Trophoblast cell (in vitro differentiated cells and primary cell): Measurements from ENCODE around the gene HMGN1.

Source experiments
- DNase-seq, 2 donors: peaks; one replicate each; pipeline ENCODE4 v3.0.0-alpha.2; 2016
- H2AFZ ChIP-seq: 2 replicates; pipeline ENCODE4 v1.6.1; 2013; ENCODE audit warnings: low read length, moderate library complexity, mild to moderate bottlenecking; ENCODE audit not compliant: insufficient read depth, poor library complexity
- H2AK5ac ChIP-seq: 2 replicates; pipeline ENCODE4 v1.6.1; 2013; ENCODE audit warnings: mild to moderate bottlenecking, low read length
- H2BK120ac ChIP-seq: 2 replicates; pipeline ENCODE4 v1.6.1; 2013; ENCODE audit warnings: low read length, mild to moderate bottlenecking, moderate library complexity; ENCODE audit not compliant: insufficient read depth, poor library complexity
- H2BK12ac ChIP-seq: 2 replicates; pipeline ENCODE4 v1.6.1; 2013; ENCODE audit warnings: mild to moderate bottlenecking, low read length, moderate library complexity
- H2BK5ac ChIP-seq: 2 replicates; pipeline ENCODE4 v1.6.1; 2013; ENCODE audit warnings: low read length, low read depth, moderate library complexity, mild to moderate bottlenecking; ENCODE audit not compliant: poor library complexity
- H3K14ac ChIP-seq: 2 replicates; pipeline ENCODE4 v1.6.1; 2013; ENCODE audit warnings: mild to moderate bottlenecking, low read length
- H3K18ac ChIP-seq: 2 replicates; pipeline ENCODE4 v1.6.1; 2013; ENCODE audit warnings: mild to moderate bottlenecking, low read length
- H3K23ac ChIP-seq: 2 replicates; pipeline ENCODE4 v1.6.1; 2013; ENCODE audit warnings: low read length
- H3K27ac ChIP-seq: 2 replicates; pipeline ENCODE4 v1.5.1; 2013; ENCODE audit warnings: low read depth, mild to moderate bottlenecking, inconsistent platforms, low read length, moderate library complexity
- H3K27me3 ChIP-seq: 2 replicates; pipeline ENCODE4 v1.6.1; 2013; ENCODE audit warnings: inconsistent platforms, mild to moderate bottlenecking, low read length, moderate library complexity; ENCODE audit not compliant: insufficient read depth
- H3K36me3 ChIP-seq, 2 experiments: 1 replicate in 1 of 2; 2 replicates in 1 of 2; pipeline ENCODE4 v1.6.1; 2013; ENCODE audit warnings: low read length in 2 of 2, mild to moderate bottlenecking in 2 of 2, moderate library complexity in 1 of 2; ENCODE audit not compliant: insufficient read depth in 2 of 2, control insufficient read depth in 1 of 2
- H3K4ac ChIP-seq: 2 replicates; pipeline ENCODE4 v1.6.1; 2013; ENCODE audit warnings: low read depth, mild to moderate bottlenecking, low read length, moderate library complexity
- H3K4me1 ChIP-seq, 2 experiments: 1 replicate in 1 of 2; 2 replicates in 1 of 2; pipeline ENCODE4 v1.6.1; 2013; ENCODE audit warnings: low read length in 2 of 2, mild to moderate bottlenecking in 2 of 2, moderate library complexity in 1 of 2; ENCODE audit not compliant: insufficient read depth in 2 of 2, control insufficient read depth in 1 of 2
- H3K4me2 ChIP-seq: 2 replicates; pipeline ENCODE4 v1.6.1; 2013; ENCODE audit warnings: inconsistent platforms, mild to moderate bottlenecking, low read length, moderate library complexity
- H3K4me3 ChIP-seq: 2 replicates; pipeline ENCODE4 v1.5.1; 2013; ENCODE audit warnings: mild to moderate bottlenecking, low read depth, low read length, inconsistent platforms
- H3K79me1 ChIP-seq: one replicate; pipeline ENCODE4 v1.6.1; 2013; ENCODE audit warnings: low read length
- H3K79me2 ChIP-seq: 2 replicates; pipeline ENCODE4 v1.6.1; 2013; ENCODE audit warnings: low read length, mild to moderate bottlenecking; ENCODE audit not compliant: control insufficient read depth, insufficient read depth, poor library complexity
- H3K9ac ChIP-seq: 2 replicates; pipeline ENCODE4 v1.6.1; 2013; ENCODE audit warnings: mild to moderate bottlenecking, low read length
- H3K9me3 ChIP-seq: 2 replicates; pipeline ENCODE4 v1.6.1; 2013; ENCODE audit warnings: low read depth, mild to moderate bottlenecking, control low read depth, inconsistent platforms, low read length; ENCODE audit not compliant: insufficient read depth
- H4K12ac ChIP-seq: 2 replicates; pipeline ENCODE4 v1.6.1; 2013; ENCODE audit warnings: low read depth, mild to moderate bottlenecking, low read length, moderate library complexity
- H4K8ac ChIP-seq: 2 replicates; pipeline ENCODE4 v1.6.1; 2013; ENCODE audit warnings: low read depth, mild to moderate bottlenecking, low read length, moderate library complexity
- H4K91ac ChIP-seq: one replicate; pipeline ENCODE4 v1.6.1; 2013; ENCODE audit warnings: low read depth, mild to moderate bottlenecking, low read length, moderate library complexity
- WGBS: extraction: QIAGEN DNeasy Blood & Tissue Kit; methylation state at CpG from one replicate; pipeline ENCODE4 v1.1.7; 2013; ENCODE audit warnings: missing lambda C conversion rate; ENCODE audit not compliant: insufficient read length, insufficient coverage; ENCODE audit errors: extremely low coverage; 5-methylcytosine and 5-hydroxymethylcytosine counted together

HMGN1 gene

DNA sequence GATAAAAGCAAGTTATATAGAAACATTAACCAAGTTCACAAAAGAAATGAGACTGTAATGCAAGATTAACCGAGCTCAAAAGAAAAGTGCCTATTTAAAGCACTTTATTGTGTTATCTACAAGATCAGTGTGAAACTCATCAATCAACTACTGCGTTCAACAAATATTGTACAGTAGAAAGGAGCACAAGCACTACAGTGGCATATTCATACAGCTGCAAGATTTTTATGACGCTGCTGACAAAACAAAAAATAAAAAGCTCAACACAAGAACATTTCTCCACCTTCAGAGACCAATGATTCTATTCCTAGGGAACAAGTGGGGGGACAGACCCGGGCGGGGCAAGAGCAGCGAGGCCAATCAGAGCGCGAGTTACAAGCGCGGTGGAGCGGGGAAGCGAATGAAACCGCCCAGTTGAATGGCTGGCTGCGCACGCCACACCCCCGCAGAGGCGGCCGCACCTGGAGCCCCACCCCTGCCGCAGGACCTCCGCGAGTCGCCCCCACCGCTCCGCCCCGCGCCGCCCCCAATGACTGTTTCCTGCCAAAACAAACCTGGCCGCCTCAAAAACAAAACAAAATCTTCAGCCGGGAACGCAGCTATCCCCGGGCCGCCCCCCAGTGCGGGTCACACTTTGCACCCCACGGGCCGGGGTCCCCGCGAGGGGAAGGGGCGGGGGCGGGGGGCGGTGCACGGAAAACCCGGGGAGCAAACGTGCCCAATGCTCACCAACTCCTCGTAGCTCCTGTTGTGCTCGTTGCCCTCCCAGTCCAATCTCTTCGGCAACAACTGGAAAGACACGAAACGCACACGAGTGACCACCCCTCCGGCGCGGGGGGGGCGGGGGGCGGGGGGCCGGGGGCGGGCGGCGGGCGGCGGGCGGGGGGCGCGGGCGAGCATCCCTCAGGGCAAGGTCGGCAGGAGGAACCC, 36.5 kb downstream of the HMGN1 start:
- peaks cover 17% of the 10 kb centered on the region for H3K79me2 ChIP-seq

DNA sequence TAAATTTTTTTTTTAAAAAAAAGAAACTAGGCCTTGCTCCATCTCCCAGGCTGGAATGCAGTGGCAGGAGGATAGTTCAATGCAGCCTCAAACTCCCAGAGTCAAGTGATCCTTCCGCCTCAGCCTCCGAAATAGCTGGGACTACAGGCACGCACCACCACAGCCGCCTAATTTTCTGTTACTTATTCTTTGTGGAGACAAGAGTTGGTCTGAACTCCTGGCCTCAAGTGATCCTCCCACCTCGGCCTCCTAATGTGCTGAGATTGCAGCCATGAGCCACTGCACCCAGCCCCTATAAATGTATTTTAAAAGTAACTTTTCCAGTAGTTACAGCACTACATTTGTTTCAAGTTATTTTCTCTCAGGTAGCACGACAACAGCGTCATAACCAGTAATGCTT, 37.7 kb downstream of the HMGN1 start:
- Histone ChIP-seq H3K4me1 (peaks cover 0 to 3% of the 10 kb centered on the region in 2 experiments), H3K4ac (peak overlapping the region; percentile 43), H3K79me2 (peaks cover 17% of the 10 kb centered on the region), H3K36me3 (peaks cover 15 to 18% of the 10 kb centered on the region in 2 experiments), H3K9ac (no peak overlapping the region), H2BK120ac (no peak overlapping the region), H2BK12ac (no peak overlapping the region), H3K4me3 (no peak overlapping the region), H4K12ac (no peak overlapping the region), H4K91ac (no peak overlapping the region), H4K8ac (no peak overlapping the region), H3K18ac (no peak overlapping the region), H2BK5ac (no peak overlapping the region), H2AK5ac (no peak overlapping the region), H3K79me1 (peaks cover 14% of the 10 kb centered on the region), H3K4me2 (no peak overlapping the region), H3K27ac (no peak overlapping the region), H3K27me3 (no peaks in the 10 kb centered on the region), H2AFZ (no peak overlapping the region), H3K23ac (no peak overlapping the region), H3K9me3 (no peaks in the 10 kb centered on the region), H3K14ac (no peak overlapping the region)
- WGBS, result no CpG with 5 or more reads among the region's 7 CpGs
- no peak for DNase-seq

More for the DNA sequence above, 36.5 kb downstream of the HMGN1 start:
- H3K36me3 ChIP-seq, result peaks cover 15 to 17% of the 10 kb centered on the region in 2 experiments
- no peaks in the 10 kb centered on the region for H3K9me3 ChIP-seq
- H4K91ac ChIP-seq, result peak overlapping the region; percentile 83
- peak overlapping the region; percentile 81 for H2BK120ac ChIP-seq
- peak overlapping the region; percentile 36 for H4K8ac ChIP-seq
- H3K18ac ChIP-seq, result peak overlapping the region; percentile 57
- H2BK5ac ChIP-seq, result peak overlapping the region; percentile 49
- no peak overlapping the region for H2AK5ac ChIP-seq
- no peak overlapping the region for H4K12ac ChIP-seq
- peak overlapping the region; percentile 7 for H3K4ac ChIP-seq
- peaks cover 2 to 5% of the 10 kb centered on the region in 2 experiments for H3K4me1 ChIP-seq
- H3K79me1 ChIP-seq, result peaks cover 14% of the 10 kb centered on the region
- no peak overlapping the region for H2BK12ac ChIP-seq
- H3K4me2 ChIP-seq, result peak overlapping the region; percentile 75
- H3K23ac ChIP-seq, result no peak overlapping the region
- peak overlapping the region; percentile 100 for H3K27ac ChIP-seq
- peak overlapping the region; percentile 97 for H3K4me3 ChIP-seq
- H2AFZ ChIP-seq, result peak overlapping the region; percentile 86
- H3K27me3 ChIP-seq, result no peaks in the 10 kb centered on the region
- no peak overlapping the region for H3K14ac ChIP-seq
- no peak overlapping the region for H3K9ac ChIP-seq
- peak; percentile 80 to 90 for DNase-seq
- WGBS, result no CpG with 5 or more reads among the region's 65 CpGs

DNA sequence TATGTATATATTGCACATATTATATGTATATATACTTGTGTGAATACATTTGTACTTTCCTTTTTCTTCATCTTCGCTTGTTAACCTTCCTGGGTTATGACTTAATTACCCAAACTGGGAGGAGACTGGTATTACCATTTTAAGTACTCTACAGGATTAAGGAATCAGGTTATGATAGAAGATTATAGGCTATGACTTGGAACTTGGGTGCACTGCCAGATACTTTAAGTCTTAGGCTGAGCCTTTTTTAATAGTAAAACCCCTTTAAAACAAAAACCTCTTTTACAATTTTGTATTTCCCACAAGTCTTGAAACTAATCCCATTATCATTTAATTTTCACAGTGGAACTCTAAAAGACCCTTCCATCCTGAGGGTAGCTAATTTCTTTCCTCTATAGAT, 41.4 kb downstream of the HMGN1 start:
- Histone ChIP-seq H3K27ac (no peak overlapping the region), H3K4me1 (no peaks in the 10 kb centered on the region), H2BK12ac (no peak overlapping the region), H4K8ac (no peak overlapping the region), H2AFZ (no peak overlapping the region), H2BK120ac (no peak overlapping the region), H2AK5ac (no peak overlapping the region), H4K91ac (no peak overlapping the region), H3K79me2 (peaks cover 2% of the 10 kb centered on the region), H2BK5ac (no peak overlapping the region), H3K18ac (no peak overlapping the region), H3K9me3 (no peaks in the 10 kb centered on the region), H3K36me3 (peaks cover 26% of the 10 kb centered on the region in 2 experiments), H3K14ac (no peak overlapping the region), H4K12ac (no peak overlapping the region), H3K4ac (no peak overlapping the region), H3K27me3 (no peaks in the 10 kb centered on the region), H3K4me3 (no peak overlapping the region), H3K4me2 (no peak overlapping the region), H3K23ac (no peak overlapping the region), H3K79me1 (no peaks in the 10 kb centered on the region), H3K9ac (no peak overlapping the region)
- no peak for DNase-seq
- no CpG with 5 or more reads among the region's 1 CpG for WGBS

DNA sequence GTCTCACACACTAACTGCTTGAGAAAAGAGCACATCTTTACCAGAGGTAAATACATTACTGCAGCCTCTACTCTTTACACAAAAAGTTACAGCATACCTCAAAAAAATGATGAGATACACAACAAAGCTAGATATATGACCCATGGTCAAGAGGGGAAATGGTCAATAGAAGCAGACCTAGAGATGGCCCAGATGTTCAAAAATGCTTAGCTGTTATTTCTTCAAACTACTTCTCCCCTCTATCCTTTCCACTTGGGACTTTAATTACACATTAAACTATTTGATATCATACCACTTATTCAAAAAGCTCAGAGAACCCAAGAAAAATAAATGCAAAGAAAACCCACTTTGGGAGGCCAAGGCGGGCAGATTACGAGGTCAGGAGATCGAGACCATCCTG, 48.3 kb downstream of the HMGN1 start:
- Histone ChIP-seq H4K12ac (no peak overlapping the region), H3K9ac (no peak overlapping the region), H3K79me2 (no peaks in the 10 kb centered on the region), H3K4me3 (no peak overlapping the region), H2BK5ac (no peak overlapping the region), H2BK12ac (no peak overlapping the region), H3K4me1 (no peaks in the 10 kb centered on the region), H3K4ac (no peak overlapping the region), H3K14ac (no peak overlapping the region), H3K9me3 (no peaks in the 10 kb centered on the region), H3K18ac (no peak overlapping the region), H2BK120ac (no peak overlapping the region), H3K36me3 (peaks cover 12 to 18% of the 10 kb centered on the region in 2 experiments), H4K8ac (no peak overlapping the region), H3K27ac (no peak overlapping the region), H2AK5ac (no peak overlapping the region), H3K23ac (no peak overlapping the region), H3K4me2 (no peak overlapping the region), H4K91ac (no peak overlapping the region), H2AFZ (no peak overlapping the region), H3K79me1 (no peaks in the 10 kb centered on the region), H3K27me3 (no peaks in the 10 kb centered on the region)
- no peak for DNase-seq
- no CpG with 5 or more reads among the region's 3 CpGs for WGBS
